Mesothelial cell of epicardium (in vitro differentiated cells): ENCODE measurements around the gene EWSR1. TPM values are rescaled to one million over a fixed set of nuclear protein-coding genes. Genes with fewer than 3 reads are reported as not detected.

Experiments
- DNase-seq, 2 experiments: peaks; one replicate each; pipeline ENCODE4 v3.0.0; 2021; ENCODE audit warnings: low spot score in 2 of 2; ENCODE audit not compliant: unreplicated experiment in 2 of 2
- H3K27ac Mint-ChIP-seq: 2 replicates; pipeline ENCODE4 v1.8.0; 2021; ENCODE audit warnings: mixed read lengths
- H3K27me3 Mint-ChIP-seq: 2 replicates; pipeline ENCODE4 v1.8.0; 2021; ENCODE audit warnings: low read depth, mixed read lengths
- H3K36me3 Mint-ChIP-seq: 2 replicates; pipeline ENCODE4 v1.8.0; 2021; ENCODE audit warnings: mixed read lengths
- H3K4me1 Mint-ChIP-seq: 2 replicates; pipeline ENCODE4 v1.8.0; 2021; ENCODE audit warnings: mixed read lengths
- H3K4me3 Mint-ChIP-seq: 2 replicates; pipeline ENCODE4 v1.8.0; 2021; ENCODE audit warnings: mild to moderate bottlenecking, moderate library complexity, mixed read lengths
- H3K9me3 Mint-ChIP-seq: 2 replicates; pipeline ENCODE4 v1.8.0; 2021; ENCODE audit warnings: mixed read lengths
- CTCF ChIP-seq: fragments of 200-600 bp; sonication (generic); IDR thresholded peaks from one replicate; pipeline ENCODE4 v1.5.0; 2021; ENCODE audit warnings: antibody characterized with exemption; ENCODE audit not compliant: unreplicated experiment
- total RNA-seq: library from RNA; stranded (reverse); gene quantifications from 3 replicates; pipeline ENCODE4 v1.2.1, GENCODE V29; 2021

EWSR1 gene
- total RNA-seq, 1 donor from 2014 or later: 381 TPM

GRCh38 chr22:29299136-29299900 lies 31.2 kb downstream of the EWSR1 start:
- no peak for TF ChIP-seq CTCF
- H3K9me3 Mint-ChIP-seq: no peaks in the 10 kb centered on the region
- no peaks in the 10 kb centered on the region for H3K27me3 Mint-ChIP-seq
- H3K27ac Mint-ChIP-seq: peak overlapping the region; percentile 50
- no peaks in the 10 kb centered on the region for H3K4me1 Mint-ChIP-seq
- no peak for DNase-seq
- no peak overlapping the region for H3K4me3 Mint-ChIP-seq
- peaks cover 32% of the 10 kb centered on the region for H3K36me3 Mint-ChIP-seq

- Mint-ChIP-seq H3K4me1 (no peaks in the 10 kb centered on the region), H3K36me3 (peaks cover 31% of the 10 kb centered on the region), H3K27ac (no peak overlapping the region), H3K27me3 (no peaks in the 10 kb centered on the region), H3K9me3 (no peaks in the 10 kb centered on the region), H3K4me3 (no peak overlapping the region)
- TF ChIP-seq CTCF: no peak
- DNase-seq: no peak
Measured at GRCh38 chr22:29300467-29300806, 32.4 kb downstream of the EWSR1 start.

- Mint-ChIP-seq H3K36me3 (peaks cover 26% of the 10 kb centered on the region), H3K4me3 (no peak overlapping the region), H3K27ac (peak overlapping the region; percentile 2), H3K4me1 (peaks cover 2% of the 10 kb centered on the region), H3K9me3 (no peaks in the 10 kb centered on the region), H3K27me3 (no peaks in the 10 kb centered on the region)
- no peak for DNase-seq
- no peak for TF ChIP-seq CTCF
Measured at GRCh38 chr22:29300807-29301601, 32.9 kb downstream of the EWSR1 start.

- Mint-ChIP-seq H3K27ac (no peak overlapping the region), H3K4me3 (no peak overlapping the region), H3K9me3 (no peaks in the 10 kb centered on the region), H3K4me1 (peaks cover 2% of the 10 kb centered on the region), H3K36me3 (peaks cover 25% of the 10 kb centered on the region), H3K27me3 (no peaks in the 10 kb centered on the region)
- TF ChIP-seq CTCF: no peak
- no peak for DNase-seq
Measured at GRCh38 chr22:29301716-29302401, 33.8 kb downstream of the EWSR1 start.

DNA sequence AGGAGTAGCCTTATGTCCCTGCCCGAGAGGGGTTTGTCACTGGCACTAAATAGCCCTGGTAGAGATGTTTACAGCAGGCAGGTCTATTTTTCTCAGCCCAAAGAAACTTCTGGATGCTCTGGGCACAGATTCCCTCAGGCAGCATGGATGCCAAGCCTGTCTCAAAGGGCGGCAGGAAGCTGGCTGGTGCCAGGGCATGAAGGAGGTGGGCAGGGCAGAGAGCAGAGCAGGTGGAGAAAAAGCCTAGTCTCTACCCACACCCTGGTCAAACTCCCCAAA lies 34.3 kb downstream of the EWSR1 start:
- Mint-ChIP-seq H3K4me1 (peaks cover 2% of the 10 kb centered on the region), H3K36me3 (peaks cover 21% of the 10 kb centered on the region), H3K9me3 (no peaks in the 10 kb centered on the region), H3K27ac (no peak overlapping the region), H3K27me3 (no peaks in the 10 kb centered on the region), H3K4me3 (no peak overlapping the region)
- no peak for DNase-seq
- no peak for TF ChIP-seq CTCF
